Suprapubic skin (tissue), 3 donors: ENCODE measurements around the gene CHIC2.

Experiments used
- CTCF ChIP-seq, 2 donors: fragments of 200-600 bp in 1 of 2; fragments of 450-650 bp in 1 of 2; sonication (generic) in 1 of 2; IDR thresholded peaks; one replicate each; pipeline ENCODE4 v1.5.1; 2016 to 2019; ENCODE audit warnings: antibody characterized with exemption in 2 of 2, mild to moderate bottlenecking in 1 of 2, moderate library complexity in 1 of 2
- EP300 ChIP-seq: sonication (generic); formaldehyde crosslinking; IDR thresholded peaks from one replicate; pipeline ENCODE4 v1.6.1; 2017; ENCODE audit warnings: antibody characterized with exemption
- POLR2A ChIP-seq, 2 donors: fragments of 450-650 bp; IDR thresholded peaks; one replicate each; pipeline ENCODE4 v1.6.1; 2017; ENCODE audit warnings: antibody characterized with exemption in 2 of 2, mild to moderate bottlenecking in 2 of 2, moderate library complexity in 2 of 2

GRCh38 chr4:54076673-54077072 lies 12.3 kb upstream of the CHIC2 start:
- no peak for TF ChIP-seq CTCF (IDR thresholded peaks at IDR 0.05)
- no peak for TF ChIP-seq POLR2A (IDR thresholded peaks at IDR 0.05)
- no peak for TF ChIP-seq EP300
